Fibroblast of skin of left biceps (primary cell): Measurements from ENCODE around the gene ITGB8.

ENCODE experiments used
- DNase-seq, 2 experiments: peaks; one replicate each; pipeline ENCODE4 v3.0.0-alpha.2; 2013; ENCODE audit warnings: low read depth in 2 of 2

Gene ITGB8

GRCh38 chr7:20464891-20465290 lies 134.2 kb downstream of the ITGB8 start:
- no peak for DNase-seq
